GM12872 (cell line): ENCODE results near the gene EXOC4.
A peak's percentile ranks its signal among the peaks of the same experiment; 100 is the strongest.

Experiments
- CTCF ChIP-seq: IDR thresholded peaks from 3 replicates; pipeline ENCODE4 v1.5.1; 2011; ENCODE audit warnings: low read depth, mild to moderate bottlenecking, low read length, moderate library complexity; ENCODE audit not compliant: insufficient read depth

The EXOC4 gene

GRCh38 chr7:133431134-133431724 is 178.4 kb downstream of the EXOC4 start:
- no peak for TF ChIP-seq CTCF

GRCh38 chr7:133433165-133433812 is 180.4 kb downstream of the EXOC4 start:
- TF ChIP-seq CTCF: no peak

- 0 out of 3 replicates have a peak, but pooled peaks have one; percentile 22 for TF ChIP-seq CTCF
Measured at GRCh38 chr7:133434246-133434865, 181.5 kb downstream of the EXOC4 start.

GRCh38 chr7:133436014-133436428 is 183.1 kb downstream of the EXOC4 start:
- TF ChIP-seq CTCF: no peak

- TF ChIP-seq CTCF: no peak
Measured at GRCh38 chr7:133437544-133437943, 184.7 kb downstream of the EXOC4 start.

- TF ChIP-seq CTCF: no peak
Measured at GRCh38 chr7:133442818-133443217, 189.9 kb downstream of the EXOC4 start.

- no peak for TF ChIP-seq CTCF
Measured at GRCh38 chr7:133445617-133446016, 192.7 kb downstream of the EXOC4 start.
